ENCODE measurements around the gene AUTS2. TPM values are rescaled to one million over a fixed set of nuclear protein-coding genes. Genes with fewer than 3 reads are reported as not detected.

The AUTS2 gene
- total RNA-seq, 1 experiment from 2014 or later = 42.1 TPM

DNA sequence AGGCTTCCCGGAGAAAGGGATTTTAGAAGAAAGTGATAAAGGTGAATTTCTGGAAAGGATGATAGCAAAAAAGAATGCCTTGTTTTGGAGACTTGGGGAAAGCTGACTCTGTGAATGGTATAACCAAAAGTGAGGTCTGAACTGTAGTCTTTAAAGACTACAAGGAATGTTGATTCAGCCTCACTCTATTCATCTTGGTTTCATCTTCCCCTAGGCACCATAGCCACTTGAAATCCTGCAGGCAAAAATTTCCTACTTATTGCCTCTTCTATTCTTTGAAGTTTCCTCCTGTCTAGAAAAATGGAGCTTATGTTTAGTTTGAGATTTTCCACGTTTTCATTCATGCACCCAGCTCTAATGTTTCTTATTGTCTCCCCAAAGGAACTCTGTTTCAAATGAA lies 518.0 kb downstream of the AUTS2 start:
- BruUV-seq (replicated peaks) = no TSS peak
- H3K4me3 ChIP-seq (ENCODE audit: low read depth, low read length, poor library complexity, severe bottlenecking) = no peak overlapping the region
- TF ChIP-seq EZH2 (IDR thresholded peaks at IDR 0.05; ENCODE audit: borderline replicate concordance, low read depth, low read length, poor library complexity, severe bottlenecking) = no peak
- TF ChIP-seq, protein P1, sequence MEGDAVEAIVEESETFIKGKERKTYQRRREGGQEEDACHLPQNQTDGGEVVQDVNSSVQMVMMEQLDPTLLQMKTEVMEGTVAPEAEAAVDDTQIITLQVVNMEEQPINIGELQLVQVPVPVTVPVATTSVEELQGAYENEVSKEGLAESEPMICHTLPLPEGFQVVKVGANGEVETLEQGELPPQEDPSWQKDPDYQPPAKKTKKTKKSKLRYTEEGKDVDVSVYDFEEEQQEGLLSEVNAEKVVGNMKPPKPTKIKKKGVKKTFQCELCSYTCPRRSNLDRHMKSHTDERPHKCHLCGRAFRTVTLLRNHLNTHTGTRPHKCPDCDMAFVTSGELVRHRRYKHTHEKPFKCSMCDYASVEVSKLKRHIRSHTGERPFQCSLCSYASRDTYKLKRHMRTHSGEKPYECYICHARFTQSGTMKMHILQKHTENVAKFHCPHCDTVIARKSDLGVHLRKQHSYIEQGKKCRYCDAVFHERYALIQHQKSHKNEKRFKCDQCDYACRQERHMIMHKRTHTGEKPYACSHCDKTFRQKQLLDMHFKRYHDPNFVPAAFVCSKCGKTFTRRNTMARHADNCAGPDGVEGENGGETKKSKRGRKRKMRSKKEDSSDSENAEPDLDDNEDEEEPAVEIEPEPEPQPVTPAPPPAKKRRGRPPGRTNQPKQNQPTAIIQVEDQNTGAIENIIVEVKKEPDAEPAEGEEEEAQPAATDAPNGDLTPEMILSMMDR (conservative IDR thresholded peaks at IDR 0.05; ENCODE audit: low read depth, low read length) = no peak
- no peaks in the 10 kb centered on the region for H3K4me1 ChIP-seq (ENCODE audit: insufficient read depth, low read length, poor library complexity, severe bottlenecking)
- peaks cover 18% of the 10 kb centered on the region for H3K27me3 ChIP-seq (replicated peaks; ENCODE audit: insufficient read depth, low read depth, low read length, poor library complexity)
- ChIA-PET CTCF (no interaction called here), POLR2A (ENCODE audit: low non-redundant PET) (no interaction called here)
- no peak overlapping the region for H3K27ac ChIP-seq (ENCODE audit: low read depth, low read length, poor library complexity, severe bottlenecking)
- no peaks in the 10 kb centered on the region for H3K9me3 ChIP-seq (ENCODE audit: low read depth, low read length, poor library complexity, severe bottlenecking)
- intact Hi-C loops (cut with micrococcal nuclease; ENCODE audit: unreplicated experiment) = no loop called here
- DNase-seq (ENCODE audit: low spot score) = no peak
- no peaks in the 10 kb centered on the region for H3K36me3 ChIP-seq (ENCODE audit: insufficient read depth, low read length, poor library complexity, severe bottlenecking)

- DNase-seq (ENCODE audit: low spot score) = no peak
- no TSS peak for BruUV-seq (replicated peaks)
- CTCF ChIA-PET = no interaction called here
- intact Hi-C loops (cut with micrococcal nuclease; ENCODE audit: unreplicated experiment) = no loop called here
- Histone ChIP-seq H3K36me3 (ENCODE audit: insufficient read depth, low read length, poor library complexity, severe bottlenecking) (no peaks in the 10 kb centered on the region), H3K4me1 (ENCODE audit: insufficient read depth, low read length, poor library complexity, severe bottlenecking) (no peaks in the 10 kb centered on the region), H3K27ac (ENCODE audit: low read depth, low read length, poor library complexity, severe bottlenecking) (no peak overlapping the region), H3K9me3 (ENCODE audit: low read depth, low read length, poor library complexity, severe bottlenecking) (peaks cover 6% of the 10 kb centered on the region), H3K4me3 (ENCODE audit: low read depth, low read length, poor library complexity, severe bottlenecking) (no peak overlapping the region), H3K27me3 (replicated peaks; ENCODE audit: insufficient read depth, low read depth, low read length, poor library complexity) (peaks cover 18% of the 10 kb centered on the region)
- no peak for TF ChIP-seq EZH2 (IDR thresholded peaks at IDR 0.05; ENCODE audit: borderline replicate concordance, low read depth, low read length, poor library complexity, severe bottlenecking)
- TF ChIP-seq, protein P1 (conservative IDR thresholded peaks at IDR 0.05; ENCODE audit: low read depth, low read length) = no peak
- POLR2A ChIA-PET (ENCODE audit: low non-redundant PET) = no interaction called here
These were observed 518.6 kb downstream of the AUTS2 start for GRCh38 chr7:70116867-70117266.

DNA sequence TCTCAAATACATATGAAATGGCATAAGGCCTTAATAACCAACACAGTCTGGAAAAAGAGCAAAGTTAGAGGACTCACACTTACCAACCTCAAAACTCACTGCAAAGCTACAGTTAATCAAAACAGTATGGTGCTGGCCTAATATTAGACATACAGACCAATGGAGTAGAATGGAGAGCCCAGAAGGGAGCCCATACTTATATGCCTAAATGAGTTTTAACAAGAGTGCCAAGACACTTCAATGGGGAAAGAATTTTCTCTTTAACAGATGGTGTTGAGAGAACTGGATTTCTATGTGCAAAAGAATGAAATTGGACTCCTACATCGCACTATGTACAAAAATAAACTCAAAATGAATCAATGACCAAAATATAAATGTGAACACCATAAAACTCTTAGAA lies 522.6 kb downstream of the AUTS2 start:
- Histone ChIP-seq H3K27me3 (replicated peaks; ENCODE audit: insufficient read depth, low read depth, low read length, poor library complexity) (peaks cover 2% of the 10 kb centered on the region), H3K9me3 (ENCODE audit: low read depth, low read length, poor library complexity, severe bottlenecking) (peaks cover 8% of the 10 kb centered on the region), H3K4me3 (ENCODE audit: low read depth, low read length, poor library complexity, severe bottlenecking) (no peak overlapping the region), H3K36me3 (ENCODE audit: insufficient read depth, low read length, poor library complexity, severe bottlenecking) (no peaks in the 10 kb centered on the region), H3K27ac (ENCODE audit: low read depth, low read length, poor library complexity, severe bottlenecking) (no peak overlapping the region), H3K4me1 (ENCODE audit: insufficient read depth, low read length, poor library complexity, severe bottlenecking) (no peaks in the 10 kb centered on the region)
- intact Hi-C loops (cut with micrococcal nuclease; ENCODE audit: unreplicated experiment) = no loop called here
- ChIA-PET CTCF (no interaction called here), POLR2A (ENCODE audit: low non-redundant PET) (no interaction called here)
- BruUV-seq (replicated peaks) = no TSS peak
- DNase-seq (ENCODE audit: low spot score) = no peak
- TF ChIP-seq, protein P1 (conservative IDR thresholded peaks at IDR 0.05; ENCODE audit: low read depth, low read length) = no peak
- TF ChIP-seq EZH2 (IDR thresholded peaks at IDR 0.05; ENCODE audit: borderline replicate concordance, low read depth, low read length, poor library complexity, severe bottlenecking) = no peak

Measured in A673 (cell line).